Retina (tissue), 1 donor: ENCODE results near the gene CLN3.
"Not testable (repeated sequence)": the region's sequence is repeated elsewhere in the genome, so short reads cannot be mapped to it uniquely, and the experiment has no call there.

Experiments used
- DNase-seq: peaks from one replicate; pipeline ENCODE4 v3.0.0-alpha.2; 2016

CLN3 gene

DNA sequence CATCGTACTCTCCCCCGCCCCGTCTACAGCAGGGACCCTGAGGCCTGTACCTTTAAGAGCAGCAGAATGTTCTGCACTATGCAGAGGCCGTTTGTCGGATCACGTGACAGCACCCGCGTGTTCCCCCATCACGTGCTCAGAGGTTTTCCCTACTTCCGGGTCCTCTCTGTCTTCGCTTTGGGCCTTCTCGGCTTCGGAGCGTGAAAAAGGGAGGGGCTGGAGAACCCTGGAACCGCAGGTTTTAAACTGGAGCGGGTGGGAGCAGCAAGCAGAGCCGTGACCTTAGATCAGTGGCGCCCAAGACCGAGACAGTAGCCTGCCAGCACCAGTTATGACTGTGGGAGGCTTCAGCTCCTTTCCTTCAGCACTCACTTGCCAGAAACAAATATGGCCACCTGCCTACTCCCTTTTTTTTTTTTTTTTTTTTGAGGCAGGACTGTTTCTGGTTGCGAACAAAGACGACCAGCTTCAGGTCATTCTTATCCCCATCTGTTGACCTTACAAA is at the start of gene CLN3:
Gene CLN3, minus strand, starts transcription at position 105 of the 505 bp plus-strand sequence. CDS start 315 bp downstream, outside the sequence.
- DNase-seq = peak; percentile 98

DNA sequence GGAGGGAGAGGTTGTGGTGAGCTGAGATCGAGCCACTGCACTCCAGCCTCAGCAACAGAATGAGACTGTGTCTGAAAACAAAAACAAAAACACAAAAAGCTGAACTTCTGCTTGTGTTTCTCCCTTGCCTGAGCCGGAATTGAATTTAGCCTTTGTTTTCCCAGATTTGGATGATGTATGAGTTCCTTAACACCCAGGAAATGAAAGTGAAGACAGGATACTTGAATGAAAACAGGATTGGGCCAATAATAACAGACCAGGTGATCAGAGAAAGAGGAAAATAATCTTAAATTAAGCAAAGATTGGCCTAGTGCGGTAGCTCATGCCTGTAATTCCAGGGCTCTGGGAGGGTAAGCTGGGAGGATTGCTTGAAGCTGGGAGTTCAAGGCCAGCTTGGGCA is 48.5 kb upstream of the CLN3 start:
- DNase-seq = no peak

DNA sequence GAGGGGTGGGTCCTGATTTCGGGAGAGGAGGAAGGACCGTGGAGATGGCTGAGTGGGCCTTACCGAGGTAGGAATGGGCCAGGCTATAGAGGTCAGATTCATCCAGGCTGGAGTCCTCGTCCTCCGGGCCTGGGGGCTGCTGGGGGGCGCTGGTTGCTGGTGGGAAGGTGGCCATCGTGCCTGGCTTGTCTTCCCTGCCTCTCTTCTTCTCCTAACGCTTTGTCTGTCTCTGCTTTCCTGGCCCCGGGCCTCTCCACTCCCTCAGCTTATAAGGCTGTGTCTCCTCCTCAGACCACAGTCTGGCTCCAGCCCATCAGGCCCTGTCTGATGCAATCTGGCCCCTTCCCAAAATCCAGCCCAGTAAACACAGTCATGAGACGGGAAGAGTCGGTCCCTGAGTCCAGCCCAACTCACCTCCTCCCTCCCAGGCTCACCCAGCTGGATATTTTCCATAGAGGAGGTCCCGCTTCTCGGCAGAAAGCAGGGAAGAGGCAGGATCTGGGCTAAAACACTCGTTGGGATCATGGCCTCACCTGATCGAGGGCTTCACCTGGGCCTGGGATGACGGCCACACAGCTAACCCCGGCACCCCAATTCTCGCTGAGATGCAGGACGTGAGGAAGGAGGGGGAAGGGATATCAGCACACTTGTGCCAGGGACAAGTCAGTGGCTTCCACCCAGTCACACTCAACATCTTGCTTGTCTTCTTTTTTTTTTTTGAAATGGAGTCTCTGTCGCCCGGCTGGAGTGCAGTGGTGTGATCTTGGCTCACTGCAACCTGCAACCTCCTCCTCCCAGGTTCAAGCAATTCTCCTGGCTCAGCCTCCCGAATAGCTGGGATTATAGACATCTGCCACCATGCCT is 47.1 kb upstream of the CLN3 start, which contains the start of gene NUPR1:
Gene NUPR1, minus strand, starts transcription at position 242 of the 864 bp plus-strand sequence. Its CDS starts 67 bp downstream, at position 175.
- no peak for DNase-seq

DNA sequence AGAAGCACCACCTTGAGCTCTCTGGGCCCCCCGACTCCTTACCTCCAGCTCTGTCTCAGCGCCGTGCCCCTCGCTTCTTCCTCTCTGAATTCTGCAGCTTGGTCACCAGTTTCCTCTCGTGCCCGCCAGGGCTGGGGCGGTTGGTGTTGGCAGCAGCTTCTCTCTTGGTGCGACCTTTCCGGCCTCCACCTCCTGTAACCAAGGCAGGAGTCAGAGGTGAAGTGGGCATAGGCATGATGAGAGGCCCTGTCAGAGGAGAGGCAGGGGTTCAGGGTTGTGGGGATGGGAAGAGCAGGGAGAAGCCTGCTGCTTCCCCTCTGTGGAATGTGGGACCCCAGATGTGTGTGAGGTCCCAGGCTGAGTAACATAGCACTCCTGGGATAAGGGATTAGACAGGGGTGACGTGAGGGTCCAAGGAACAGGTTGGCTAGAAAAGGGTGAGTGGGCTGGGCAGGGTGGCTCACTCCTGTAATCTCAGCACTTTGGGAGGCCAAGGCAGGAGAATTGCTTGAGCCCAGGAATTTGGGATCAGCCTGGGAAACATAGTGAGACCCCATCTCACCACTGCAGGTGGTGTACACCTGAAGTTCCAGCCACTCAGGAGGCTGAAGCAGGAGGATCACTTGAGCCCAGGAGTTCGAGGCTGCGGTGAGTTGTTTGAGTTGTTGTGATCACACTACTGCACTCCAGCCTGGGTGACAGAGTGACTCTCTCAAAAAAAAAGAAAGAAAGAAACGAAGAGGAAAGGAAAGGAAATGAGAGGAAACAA is 46.3 kb upstream of the CLN3 start:
- DNase-seq = no peak

DNA sequence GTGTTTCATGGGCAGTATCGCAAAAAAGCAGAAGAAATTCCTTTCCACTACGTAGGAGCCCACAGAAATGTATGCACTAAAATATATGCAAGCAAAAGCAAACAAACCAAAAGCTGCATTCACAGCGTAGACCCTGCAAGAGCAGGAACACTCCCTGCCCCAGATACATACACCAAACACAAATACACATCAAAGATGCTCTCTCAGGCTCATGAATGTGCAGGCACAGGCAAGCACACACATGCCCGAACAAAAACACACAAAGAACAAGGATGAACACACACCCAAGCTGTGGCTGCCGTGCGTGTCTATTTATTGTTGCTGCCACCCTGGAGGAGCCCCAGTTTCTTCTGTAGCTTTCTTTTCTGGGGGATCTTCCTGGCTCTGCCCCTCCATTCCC is 45.2 kb upstream of the CLN3 start:
- DNase-seq = no peak

DNA sequence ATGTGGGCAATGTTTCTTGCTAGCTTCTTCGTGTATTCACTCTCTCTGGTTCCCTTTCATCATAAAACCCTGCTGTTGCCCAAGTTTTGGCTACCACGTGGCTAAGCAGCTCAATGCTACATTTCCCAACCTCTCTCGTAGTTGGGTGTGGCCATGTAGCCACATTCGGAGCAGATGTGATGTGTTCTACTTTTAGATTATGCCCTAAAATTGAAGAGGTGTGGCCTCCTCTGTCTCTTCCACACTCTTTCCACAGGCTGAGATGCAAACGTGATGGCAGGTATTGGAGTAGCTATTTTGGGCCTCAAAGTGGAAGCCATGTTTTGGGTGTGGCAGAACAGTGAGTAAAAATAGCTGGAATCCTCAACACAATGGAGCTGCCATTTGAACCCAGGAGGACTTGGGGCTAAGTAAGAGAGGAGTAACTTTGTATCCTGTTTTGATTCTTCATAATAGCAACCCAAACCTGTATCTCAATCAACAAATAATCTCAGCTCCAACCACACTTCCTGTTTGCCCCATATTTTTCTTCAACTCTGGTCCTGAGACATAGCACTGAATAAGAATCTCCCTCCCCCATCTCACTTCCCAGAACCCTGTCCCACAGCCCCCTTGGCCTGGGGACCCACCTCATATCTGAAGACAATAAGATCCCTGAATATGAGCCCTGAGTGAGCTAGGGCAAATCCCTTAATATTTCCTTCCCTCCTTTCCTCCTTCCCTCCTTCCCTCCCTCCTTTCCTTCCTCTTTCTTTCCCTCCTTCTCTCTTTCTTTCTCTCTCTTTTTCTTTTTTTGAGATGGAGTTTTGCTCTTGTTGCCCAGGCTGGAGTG is 42.9 kb upstream of the CLN3 start:
- no peak for DNase-seq

DNA sequence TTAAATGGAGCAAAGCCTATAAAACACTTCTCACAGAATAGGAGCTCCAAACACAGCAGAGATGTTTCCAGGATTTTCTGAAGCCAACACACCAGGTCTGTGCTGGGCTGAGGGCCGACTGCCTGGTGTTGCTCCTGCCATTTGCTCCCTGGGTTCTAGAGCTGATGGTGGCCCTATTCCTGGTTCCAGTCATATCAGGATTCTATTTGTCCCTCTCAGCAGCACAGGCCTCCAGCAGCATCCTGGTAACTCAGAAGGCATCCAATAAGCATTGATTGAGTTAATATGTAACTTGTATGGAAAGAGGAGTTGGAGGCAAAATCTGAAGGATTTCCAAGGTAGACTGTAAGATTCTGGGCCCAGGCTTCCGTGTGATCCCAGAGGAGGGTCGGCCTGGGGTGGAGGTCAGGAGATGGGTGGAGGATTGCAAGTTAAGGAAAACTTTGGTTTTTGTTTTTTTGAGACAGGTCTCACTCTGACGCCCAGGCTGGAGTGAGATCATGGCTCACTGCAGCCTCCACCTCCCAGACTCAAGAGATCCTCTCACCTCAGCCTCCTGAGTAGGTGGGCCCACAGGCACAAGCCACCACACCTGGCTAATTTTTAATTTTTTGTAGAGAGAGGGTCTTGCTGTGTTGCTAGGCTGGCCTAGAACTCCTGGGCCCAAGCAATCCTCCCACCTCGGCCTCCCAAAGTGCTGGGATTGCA is 41.2 kb upstream of the CLN3 start:
- no peak for DNase-seq

DNA sequence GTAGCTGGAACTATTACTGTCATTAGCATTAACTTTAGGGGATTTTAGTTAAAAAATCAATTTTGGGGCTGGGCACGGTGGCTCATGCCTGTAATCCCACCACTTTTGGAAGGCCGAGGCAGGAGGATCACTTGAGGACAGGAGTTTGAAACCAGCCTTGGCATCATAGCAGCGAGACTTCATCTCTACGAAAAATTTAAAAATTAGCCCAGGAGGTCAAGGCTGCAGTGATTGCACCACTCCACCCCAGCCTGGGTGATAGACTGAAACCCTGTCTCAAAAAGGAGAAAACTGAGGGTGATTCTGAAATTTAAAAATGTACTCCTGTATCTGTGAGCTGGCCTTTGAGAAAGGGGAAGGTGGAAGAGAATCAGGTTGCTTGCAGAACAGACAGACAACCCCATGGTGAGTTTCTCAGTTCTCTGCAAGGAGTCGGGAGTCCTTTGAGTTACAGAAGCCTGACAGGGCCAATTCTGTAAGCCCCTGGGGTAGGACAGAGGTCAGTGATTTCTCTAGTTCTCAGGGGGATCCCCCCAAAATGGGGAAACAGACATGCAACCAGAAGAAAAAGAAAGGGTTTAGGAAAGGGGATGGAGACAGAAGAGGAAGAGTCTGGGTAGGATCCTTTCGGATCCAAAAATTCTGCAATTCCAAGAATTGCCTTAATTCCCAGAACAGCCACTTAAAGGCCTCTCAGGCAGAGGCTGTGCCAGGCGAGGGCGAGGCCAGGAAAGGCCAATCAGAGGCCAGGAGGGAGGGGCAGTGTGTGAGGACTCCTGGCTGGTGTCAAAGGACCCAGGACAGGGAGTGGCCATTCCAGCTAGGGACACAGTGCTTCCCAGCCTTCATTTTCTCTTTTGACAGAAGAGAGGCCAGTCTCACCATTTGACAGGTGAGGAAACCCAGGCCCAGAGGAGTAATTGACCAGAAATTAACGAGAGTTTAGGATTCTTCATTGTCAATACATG is 40.2 kb upstream of the CLN3 start:
- no peak for DNase-seq

DNA sequence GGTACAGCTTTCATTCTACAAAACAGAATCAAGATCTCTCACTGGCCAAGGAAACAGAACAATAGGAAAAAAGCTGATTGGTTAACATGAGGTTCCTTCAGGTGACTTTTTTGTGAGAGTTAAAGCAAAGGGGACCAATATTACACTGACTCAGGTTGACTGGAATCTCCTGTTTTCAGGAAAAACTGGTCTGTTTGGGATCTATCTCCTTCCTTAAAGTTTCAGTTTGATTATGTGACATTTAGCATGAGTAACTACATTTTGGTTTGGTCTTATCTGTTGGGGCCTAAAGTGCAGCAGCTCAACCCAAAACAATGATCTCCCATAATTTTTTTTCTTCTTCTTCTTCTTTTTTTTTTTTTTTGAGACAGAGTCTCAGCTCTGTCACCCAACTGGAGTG is 37.2 kb upstream of the CLN3 start:
- no peak for DNase-seq

DNA sequence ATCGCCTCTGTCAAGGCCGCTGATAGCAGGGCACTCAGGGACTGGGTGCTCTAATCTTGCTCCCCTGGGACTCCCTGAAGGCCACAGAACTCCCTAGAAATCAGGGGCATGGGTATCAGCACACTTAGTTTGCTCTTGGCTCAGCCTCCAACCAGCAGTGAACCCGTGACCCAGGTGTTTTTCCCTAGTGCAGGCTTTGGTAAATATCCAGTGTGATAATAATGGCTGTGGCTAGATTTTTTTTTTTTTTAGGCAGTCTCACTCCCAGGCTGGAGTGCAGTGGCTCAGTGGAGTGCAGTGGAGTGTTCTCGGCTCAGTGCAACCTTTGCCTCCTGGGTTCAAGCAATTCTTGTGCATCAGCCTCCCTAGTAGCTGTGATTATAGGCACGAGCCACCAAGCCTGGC is 36.6 kb upstream of the CLN3 start:
- DNase-seq = no peak

DNA sequence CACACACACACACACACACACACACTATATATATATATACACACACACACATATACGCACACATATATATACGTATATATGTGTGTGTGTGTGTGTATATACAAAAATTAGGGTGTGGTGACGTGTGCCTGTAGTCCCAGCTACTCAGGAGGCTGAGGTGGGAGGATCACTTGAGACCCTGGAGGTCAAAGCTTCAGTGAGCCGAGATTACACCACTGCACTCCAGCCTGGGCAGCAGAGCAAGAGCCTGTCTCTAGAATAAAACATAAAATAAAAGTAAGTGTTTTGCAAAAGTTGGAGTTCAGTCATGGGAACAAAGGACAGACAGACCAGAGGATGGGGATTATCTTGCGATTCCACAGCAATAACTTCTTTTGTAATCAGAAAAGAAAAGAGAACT is 36.1 kb upstream of the CLN3 start:
- DNase-seq = no peak

DNA sequence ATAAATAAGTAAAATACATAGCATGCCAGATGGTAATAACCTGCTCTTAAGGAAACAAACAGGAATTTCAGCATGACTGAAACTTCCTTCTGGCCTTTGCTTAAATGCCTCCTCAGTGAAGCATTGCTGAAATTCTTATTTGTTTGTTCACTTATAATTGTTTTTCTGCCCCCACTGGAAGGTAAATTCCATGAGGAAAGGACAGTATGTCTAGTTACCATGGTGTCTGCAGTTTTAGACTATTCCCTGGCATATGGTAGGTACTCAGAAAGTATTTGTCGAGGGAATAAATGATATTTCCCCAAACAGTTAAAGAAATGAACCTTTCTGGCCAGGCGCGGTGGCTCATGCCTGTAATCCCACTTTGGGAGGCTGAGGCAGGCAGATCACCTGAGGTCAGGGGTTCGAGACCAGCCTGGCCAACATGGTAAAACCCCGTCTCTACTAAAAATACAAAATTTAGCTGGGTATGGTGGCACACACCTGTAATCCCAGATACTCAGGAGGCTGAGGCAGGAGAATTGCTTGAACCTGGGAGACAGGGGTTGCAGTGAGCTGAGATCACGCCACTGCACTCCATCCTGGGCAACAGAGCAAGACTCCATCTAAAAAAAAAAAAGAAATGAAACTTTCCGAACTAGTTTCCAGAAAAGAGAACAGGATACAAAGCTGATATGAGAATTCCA is 35.4 kb upstream of the CLN3 start:
- DNase-seq = not testable (repeated sequence)

DNA sequence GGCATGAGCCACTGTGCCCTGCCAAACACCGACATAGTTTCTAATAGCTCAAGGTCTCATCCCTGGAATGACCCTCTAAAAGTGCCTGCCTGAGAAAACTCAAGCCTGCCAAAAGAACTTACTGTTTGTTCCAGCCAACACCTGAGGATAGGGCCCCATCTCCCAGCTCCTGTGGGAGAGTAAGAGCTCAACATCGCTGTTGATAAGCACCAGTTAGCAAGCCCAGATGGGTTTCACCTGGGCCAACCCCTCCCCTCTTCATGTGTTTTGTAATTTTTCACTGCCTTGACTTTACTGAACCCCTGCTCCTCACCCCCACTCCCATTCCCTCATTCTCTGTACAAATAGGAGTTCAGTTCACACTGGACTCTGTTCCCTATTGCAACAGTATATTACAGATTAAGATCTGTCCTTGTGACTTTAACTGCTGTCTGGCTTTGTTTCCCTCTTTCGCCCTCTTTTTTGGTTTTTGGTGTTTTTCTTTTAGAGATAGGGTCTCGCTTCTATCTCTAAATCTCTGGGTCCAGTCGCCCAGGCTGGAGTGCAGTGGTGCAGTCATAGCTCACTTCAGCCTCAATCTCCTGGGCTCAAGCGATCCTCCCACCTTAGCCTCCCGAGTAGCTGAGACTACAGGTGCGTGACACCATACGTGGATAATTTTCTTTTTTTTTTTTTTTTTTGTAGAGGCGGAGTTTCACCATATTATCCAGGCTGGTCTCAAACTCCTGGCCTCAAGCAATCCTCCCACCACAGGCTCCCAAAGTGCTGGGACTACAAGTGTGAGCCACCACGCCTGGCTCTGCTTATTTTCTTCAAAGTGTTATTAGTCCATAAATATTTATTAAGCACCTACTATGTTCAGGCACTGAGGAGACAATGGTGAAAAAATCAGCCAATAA is 34.6 kb upstream of the CLN3 start:
- DNase-seq = no peak

DNA sequence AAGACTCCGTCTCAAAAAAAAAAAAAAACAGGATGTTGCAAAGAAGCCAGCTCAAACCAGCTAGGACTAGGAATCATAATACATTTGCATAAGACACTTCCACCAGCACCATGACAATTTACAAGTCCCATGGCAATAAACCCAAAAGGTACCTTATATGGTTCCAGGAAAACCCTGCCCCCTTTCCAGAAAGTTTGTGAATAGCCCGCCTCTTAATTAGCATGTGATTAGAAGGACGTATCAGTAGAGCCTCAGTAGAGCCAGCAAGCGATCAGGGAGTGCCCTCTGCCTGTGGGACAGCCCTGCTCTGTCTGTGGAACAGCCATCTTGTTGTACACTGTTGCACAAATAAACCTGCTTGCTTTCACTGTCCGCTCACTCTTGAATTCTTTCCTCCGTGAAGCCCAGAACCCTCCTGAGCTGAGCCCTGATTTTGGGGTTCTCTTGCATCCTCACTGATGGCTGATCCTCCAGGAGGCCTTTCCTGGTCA is 32.9 kb upstream of the CLN3 start:
- no peak for DNase-seq

DNA sequence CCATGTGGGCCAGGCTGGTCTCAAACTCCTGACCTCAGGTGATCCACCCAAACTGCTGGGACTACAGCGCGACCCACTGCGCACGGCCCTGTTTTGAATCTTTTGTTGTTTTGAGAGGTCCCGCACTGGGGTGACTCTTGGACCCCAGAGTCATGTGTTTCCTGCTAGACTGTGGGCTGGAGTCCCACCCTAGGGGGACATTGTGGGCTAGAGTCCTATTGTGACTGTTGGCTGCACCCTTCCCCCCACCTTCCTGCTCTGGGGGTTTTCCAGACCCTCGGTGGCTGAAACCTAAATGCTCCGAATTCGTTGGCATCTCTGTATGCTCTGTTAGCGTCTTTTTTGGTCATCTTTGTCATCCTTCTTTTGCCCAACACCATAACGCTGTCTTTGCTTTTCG is 30.9 kb upstream of the CLN3 start:
- DNase-seq = no peak

DNA sequence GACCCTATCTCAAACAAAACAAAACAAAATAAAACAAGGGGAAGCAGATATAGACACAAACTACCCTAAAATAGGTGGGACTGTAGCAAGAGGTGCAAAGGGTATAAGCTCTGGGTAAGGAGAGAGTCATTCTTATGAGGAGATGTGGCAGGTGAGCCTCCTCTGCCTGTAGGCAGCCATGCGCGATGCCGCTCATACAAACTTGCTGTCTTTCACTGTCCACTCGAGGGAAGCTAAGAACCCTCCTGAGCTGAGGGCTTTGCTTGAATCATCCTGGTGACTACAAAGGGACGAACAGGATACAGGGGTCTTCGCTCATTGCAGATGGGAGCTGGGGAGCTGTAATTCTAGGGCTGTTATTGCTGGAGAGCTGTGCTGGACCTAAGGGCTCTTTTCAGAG is 29.6 kb upstream of the CLN3 start:
- no peak for DNase-seq

DNA sequence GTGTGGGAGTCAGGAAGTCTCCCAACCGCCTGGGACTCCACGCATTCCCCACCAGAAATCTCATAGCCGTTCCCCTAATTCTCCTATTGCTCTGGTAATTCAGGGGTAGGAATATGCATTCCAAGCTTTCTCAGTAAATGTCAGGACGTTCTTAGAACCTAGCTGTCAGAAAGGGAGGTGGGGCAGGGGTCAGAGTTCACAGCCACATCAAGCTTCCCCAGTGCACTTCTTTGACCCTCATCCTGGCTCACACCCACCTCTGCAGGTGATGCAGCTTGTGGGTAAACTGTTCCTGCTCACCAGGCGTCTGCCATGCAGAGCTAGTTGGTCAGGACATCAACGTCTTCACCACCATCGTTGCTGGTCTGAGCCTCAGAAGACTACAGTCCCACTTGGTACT is 28.8 kb upstream of the CLN3 start:
- DNase-seq = no peak

DNA sequence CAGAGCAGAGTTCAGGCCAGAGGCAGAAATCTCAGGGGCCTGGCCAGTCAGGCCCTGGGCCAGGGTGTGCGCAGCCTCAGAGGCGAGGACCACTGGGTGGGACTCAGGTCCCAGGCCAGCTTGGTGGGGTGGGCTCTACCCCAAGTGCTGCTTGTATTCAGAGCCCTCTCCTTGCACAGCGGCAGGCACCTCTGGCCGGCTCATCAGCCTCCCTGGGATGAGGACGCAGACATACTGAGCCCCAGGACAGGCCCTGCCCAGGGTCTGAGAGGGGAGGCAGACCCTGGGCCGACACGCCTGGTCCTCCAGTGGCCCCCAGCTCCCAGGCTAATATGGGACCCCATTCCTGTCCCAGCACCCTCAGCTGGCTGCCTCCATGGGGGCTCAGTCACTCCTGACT is 22.4 kb upstream of the CLN3 start:
- no peak for DNase-seq
